Measurements from ENCODE around the gene SLC35A4. TPM values are rescaled to one million over a fixed set of nuclear protein-coding genes. Genes with fewer than 3 reads are reported as not detected.
A peak's percentile ranks its signal among the peaks of the same experiment; 100 is the strongest.

The SLC35A4 gene
- total and polyA plus RNA-seq, 4 donors = 17.5 to 37.0 (median 26.6) TPM

DNA sequence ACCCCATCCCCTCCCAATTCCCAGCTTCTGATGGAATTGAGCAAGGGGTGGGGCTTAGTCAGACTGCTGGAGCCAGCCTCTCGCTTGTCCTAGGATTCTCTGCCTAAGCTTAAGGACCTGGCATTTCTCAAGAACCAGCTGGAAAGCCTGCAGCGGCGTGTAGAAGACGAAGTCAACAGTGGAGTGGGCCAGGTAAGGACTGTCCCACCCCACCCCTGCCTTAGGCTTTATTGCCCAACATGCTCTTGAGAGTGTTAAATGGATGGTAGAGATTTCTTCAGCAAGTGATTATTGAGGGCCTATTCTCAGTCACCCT, 1.1 kb downstream of the SLC35A4 start:
- WGBS = 89% methylated on average over 4 of the region's 4 CpGs
- Histone ChIP-seq H3K4me1 (ENCODE audit: control insufficient read depth in 4 of 4, insufficient read depth in 4 of 4, low read length in 3 of 4) (peaks cover 20 to 76% (median 71%) of the 10 kb centered on the region in 4 donors), H3K9ac (ENCODE audit: low read depth in 1 of 2, low read length in 2 of 2) (peak overlapping the region in 1 of 2 donors; percentile 73), H3K27ac (ENCODE audit: low read depth in 1 of 2, low read length in 2 of 2) (peak overlapping the region; percentile 2 to 92), H3K9me3 (ENCODE audit: control insufficient read depth in 4 of 4, low read length in 3 of 4) (no peaks in the 10 kb centered on the region), H3K27me3 (ENCODE audit: control insufficient read depth in 4 of 4, insufficient read depth in 4 of 4, low read length in 3 of 4) (no peaks in the 10 kb centered on the region), H3K36me3 (ENCODE audit: control insufficient read depth in 4 of 4, insufficient read depth in 3 of 4, low read depth in 1 of 4, low read length in 3 of 4) (peaks cover 6 to 20% (median 15%) of the 10 kb centered on the region in 4 donors), H3K4me3 (ENCODE audit: low read depth in 1 of 3, low read length in 3 of 3) (peak overlapping the region in 2 of 3 donors; percentile 66 to 97)
- DNase-seq (ENCODE audit: low spot score) = no peak
- no peak for TF ChIP-seq HNF4G (IDR thresholded peaks at IDR 0.05)
- no peak for TF ChIP-seq JUND (IDR thresholded peaks at IDR 0.05)
- no peak for TF ChIP-seq HNF4A (conservative IDR thresholded peaks at IDR 0.05)
- TF ChIP-seq, protein P1, sequence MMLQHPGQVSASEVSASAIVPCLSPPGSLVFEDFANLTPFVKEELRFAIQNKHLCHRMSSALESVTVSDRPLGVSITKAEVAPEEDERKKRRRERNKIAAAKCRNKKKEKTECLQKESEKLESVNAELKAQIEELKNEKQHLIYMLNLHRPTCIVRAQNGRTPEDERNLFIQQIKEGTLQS (IDR thresholded peaks at IDR 0.05) = no peak
- no peak for TF ChIP-seq YY1 (IDR thresholded peaks at IDR 0.05)
- TF ChIP-seq, protein P2, sequence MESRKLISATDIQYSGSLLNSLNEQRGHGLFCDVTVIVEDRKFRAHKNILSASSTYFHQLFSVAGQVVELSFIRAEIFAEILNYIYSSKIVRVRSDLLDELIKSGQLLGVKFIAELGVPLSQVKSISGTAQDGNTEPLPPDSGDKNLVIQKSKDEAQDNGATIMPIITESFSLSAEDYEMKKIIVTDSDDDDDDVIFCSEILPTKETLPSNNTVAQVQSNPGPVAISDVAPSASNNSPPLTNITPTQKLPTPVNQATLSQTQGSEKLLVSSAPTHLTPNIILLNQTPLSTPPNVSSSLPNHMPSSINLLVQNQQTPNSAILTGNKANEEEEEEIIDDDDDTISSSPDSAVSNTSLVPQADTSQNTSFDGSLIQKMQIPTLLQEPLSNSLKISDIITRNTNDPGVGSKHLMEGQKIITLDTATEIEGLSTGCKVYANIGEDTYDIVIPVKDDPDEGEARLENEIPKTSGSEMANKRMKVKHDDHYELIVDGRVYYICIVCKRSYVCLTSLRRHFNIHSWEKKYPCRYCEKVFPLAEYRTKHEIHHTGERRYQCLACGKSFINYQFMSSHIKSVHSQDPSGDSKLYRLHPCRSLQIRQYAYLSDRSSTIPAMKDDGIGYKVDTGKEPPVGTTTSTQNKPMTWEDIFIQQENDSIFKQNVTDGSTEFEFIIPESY (IDR thresholded peaks at IDR 0.05) = no peak
- TF ChIP-seq RXRA (IDR thresholded peaks at IDR 0.05) = no peak
- TF ChIP-seq RAD21 (IDR thresholded peaks at IDR 0.05) = no peak
- no peak for TF ChIP-seq GABPA (IDR thresholded peaks at IDR 0.05 in 1 of 2, conservative IDR thresholded peaks at IDR 0.05 in 1 of 2)
- TF ChIP-seq, protein P3, sequence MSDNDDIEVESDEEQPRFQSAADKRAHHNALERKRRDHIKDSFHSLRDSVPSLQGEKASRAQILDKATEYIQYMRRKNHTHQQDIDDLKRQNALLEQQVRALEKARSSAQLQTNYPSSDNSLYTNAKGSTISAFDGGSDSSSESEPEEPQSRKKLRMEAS (IDR thresholded peaks at IDR 0.05) = no peak
- TF ChIP-seq EGR1 (IDR thresholded peaks at IDR 0.05; ENCODE audit: low read depth in 2 of 2) = no peak
- TF ChIP-seq SP1 (IDR thresholded peaks at IDR 0.05) = no peak
- no peak for TF ChIP-seq NR2F2 (IDR thresholded peaks at IDR 0.05)
- no peak for TF ChIP-seq TAF1 (conservative IDR thresholded peaks at IDR 0.05)
- TF ChIP-seq, protein P4, sequence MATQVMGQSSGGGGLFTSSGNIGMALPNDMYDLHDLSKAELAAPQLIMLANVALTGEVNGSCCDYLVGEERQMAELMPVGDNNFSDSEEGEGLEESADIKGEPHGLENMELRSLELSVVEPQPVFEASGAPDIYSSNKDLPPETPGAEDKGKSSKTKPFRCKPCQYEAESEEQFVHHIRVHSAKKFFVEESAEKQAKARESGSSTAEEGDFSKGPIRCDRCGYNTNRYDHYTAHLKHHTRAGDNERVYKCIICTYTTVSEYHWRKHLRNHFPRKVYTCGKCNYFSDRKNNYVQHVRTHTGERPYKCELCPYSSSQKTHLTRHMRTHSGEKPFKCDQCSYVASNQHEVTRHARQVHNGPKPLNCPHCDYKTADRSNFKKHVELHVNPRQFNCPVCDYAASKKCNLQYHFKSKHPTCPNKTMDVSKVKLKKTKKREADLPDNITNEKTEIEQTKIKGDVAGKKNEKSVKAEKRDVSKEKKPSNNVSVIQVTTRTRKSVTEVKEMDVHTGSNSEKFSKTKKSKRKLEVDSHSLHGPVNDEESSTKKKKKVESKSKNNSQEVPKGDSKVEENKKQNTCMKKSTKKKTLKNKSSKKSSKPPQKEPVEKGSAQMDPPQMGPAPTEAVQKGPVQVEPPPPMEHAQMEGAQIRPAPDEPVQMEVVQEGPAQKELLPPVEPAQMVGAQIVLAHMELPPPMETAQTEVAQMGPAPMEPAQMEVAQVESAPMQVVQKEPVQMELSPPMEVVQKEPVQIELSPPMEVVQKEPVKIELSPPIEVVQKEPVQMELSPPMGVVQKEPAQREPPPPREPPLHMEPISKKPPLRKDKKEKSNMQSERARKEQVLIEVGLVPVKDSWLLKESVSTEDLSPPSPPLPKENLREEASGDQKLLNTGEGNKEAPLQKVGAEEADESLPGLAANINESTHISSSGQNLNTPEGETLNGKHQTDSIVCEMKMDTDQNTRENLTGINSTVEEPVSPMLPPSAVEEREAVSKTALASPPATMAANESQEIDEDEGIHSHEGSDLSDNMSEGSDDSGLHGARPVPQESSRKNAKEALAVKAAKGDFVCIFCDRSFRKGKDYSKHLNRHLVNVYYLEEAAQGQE (IDR thresholded peaks at IDR 0.05) = no peak
- TF ChIP-seq, protein P5, sequence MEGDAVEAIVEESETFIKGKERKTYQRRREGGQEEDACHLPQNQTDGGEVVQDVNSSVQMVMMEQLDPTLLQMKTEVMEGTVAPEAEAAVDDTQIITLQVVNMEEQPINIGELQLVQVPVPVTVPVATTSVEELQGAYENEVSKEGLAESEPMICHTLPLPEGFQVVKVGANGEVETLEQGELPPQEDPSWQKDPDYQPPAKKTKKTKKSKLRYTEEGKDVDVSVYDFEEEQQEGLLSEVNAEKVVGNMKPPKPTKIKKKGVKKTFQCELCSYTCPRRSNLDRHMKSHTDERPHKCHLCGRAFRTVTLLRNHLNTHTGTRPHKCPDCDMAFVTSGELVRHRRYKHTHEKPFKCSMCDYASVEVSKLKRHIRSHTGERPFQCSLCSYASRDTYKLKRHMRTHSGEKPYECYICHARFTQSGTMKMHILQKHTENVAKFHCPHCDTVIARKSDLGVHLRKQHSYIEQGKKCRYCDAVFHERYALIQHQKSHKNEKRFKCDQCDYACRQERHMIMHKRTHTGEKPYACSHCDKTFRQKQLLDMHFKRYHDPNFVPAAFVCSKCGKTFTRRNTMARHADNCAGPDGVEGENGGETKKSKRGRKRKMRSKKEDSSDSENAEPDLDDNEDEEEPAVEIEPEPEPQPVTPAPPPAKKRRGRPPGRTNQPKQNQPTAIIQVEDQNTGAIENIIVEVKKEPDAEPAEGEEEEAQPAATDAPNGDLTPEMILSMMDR (IDR thresholded peaks at IDR 0.05; ENCODE audit: low read depth, low read length, missing input control) = no peak
- no peak for TF ChIP-seq FOXA1 (IDR thresholded peaks at IDR 0.05)
- no peak for TF ChIP-seq FOXA2 (IDR thresholded peaks at IDR 0.05)
